ENCODE data around the gene AIP.
"Not testable (repeated sequence)": the region's sequence is repeated elsewhere in the genome, so short reads cannot be mapped to it uniquely, and the experiment has no call there.

The AIP gene

DNA sequence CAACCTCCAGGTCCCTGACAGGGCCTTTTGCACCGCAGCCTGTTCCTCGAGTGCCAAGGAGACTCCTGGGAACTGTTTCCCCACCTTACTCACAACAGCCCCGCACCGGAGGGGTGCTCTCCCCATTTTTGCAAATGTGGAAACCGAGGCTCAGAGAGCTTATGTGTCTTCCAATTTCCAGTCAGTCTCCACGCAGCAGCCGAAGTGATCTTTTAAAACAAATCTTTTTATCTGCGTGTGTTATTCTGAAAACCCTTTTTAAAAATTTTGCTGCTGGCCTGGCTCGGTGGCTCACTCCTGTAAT is 13.4 kb upstream of the AIP start:
- no peak for DNase-seq

DNA sequence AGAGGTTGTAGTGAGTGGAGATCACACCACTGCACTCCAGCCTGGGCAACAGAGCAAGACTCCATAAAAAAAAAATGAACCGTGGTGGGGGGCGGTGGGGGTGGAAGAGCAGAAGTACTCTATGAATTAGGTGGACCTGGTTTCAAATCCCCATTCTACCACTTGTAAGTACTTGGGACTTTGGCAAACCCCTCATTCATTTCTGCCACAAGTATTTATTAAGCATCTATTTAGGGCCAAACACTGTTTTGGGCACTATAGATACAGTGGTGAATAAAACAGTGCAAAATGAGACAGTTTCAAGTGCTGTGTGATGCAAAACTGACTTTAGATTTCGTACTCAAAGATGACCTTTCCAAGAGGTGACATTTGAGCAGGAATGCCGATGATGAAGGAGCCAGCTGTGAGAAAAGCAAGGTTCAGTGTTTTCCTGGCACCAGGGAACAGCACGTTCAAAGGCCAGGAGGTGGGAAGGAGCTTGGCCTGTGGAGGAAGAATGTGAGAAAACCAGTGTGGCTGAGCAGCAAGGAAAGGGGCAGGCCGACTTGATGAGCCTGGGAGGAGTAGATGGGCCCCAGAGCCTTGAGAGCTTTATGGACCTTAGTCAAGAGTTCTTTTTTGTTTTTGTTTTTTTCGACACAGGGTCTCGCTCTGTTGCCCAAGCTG is 12.4 kb upstream of the AIP start:
- no peak for DNase-seq

DNA sequence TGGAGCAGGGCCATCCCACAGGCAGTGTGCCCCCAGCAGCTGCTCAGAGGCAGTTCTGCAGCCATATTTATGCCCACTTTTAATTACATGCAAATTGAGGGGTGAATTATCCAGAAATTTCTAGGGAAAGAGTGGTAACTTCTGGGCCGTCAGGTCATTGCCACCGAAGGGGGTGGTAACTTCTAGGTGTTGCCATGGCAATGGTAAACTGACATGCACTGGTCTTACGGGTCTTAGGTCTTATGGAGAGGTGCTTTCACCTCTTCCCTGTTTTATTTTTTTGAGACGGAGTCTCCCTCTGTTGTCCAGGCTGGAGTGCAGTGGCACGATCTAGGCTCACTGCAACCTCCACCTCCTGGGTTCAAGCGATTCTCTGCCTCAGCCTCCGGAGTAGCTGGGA is 9.9 kb upstream of the AIP start:
- no peak for DNase-seq

- not testable (repeated sequence) for DNase-seq
Measured at GRCh38 chr11:67476692-67477091, 6.1 kb upstream of the AIP start.

DNA sequence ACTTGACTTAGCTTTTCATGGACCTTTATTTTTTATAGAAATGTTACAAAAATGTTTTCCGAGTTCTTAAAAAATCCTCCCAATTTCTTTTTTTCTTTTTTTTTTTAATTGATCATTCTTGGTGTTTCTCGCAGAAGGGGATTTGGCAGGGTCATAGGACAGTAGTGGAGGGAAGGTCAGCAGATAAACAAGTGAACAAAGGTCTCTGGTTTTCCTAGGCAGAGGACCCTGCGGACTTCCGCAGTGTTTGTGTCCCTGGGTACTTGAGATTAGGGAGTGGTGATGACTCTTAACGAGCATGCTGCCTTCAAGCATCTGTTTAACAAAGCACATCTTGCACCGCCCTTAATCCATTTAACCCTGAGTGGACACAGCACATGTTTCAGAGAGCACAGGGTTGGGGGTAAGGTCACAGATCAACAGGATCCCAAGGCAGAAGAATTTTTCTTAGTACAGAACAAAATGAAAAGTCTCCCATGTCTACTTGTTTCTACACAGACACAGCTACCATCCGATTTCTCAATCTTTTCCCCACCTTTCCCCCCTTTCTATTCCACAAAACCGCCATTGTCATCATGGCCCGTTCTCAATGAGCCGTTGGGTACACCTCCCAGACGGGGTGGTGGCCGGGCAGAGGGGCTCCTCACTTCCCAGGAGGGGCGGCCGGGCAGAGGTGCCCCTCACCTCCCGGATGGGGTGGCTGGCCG is 5.3 kb upstream of the AIP start:
- DNase-seq, result not testable (repeated sequence)

DNA sequence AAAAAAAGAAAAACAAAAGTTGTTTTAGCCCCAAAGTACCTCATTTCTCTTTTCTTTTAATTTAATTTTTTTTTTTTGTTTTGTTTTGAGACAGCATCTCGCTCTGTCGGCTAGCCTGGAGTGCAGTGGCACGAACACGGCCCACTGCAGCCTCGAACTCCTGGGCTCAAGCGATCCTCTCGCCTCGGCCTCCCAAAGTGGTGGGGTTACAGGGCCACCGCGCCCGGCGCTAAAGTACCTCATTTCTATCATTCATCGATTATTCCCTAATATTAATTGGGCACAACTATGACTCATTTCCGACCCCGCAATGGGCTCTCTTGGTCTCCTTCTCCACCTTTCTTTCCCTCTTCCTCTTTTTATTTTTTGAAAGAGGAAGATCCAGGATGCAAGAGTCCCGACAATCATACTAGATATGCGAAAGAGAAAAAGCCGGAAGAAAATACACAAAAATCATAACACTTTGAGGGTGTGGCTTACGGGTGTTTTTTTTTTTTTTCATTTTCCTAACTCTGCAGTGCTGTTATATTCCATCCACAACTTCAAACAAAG is 475 bp upstream of the AIP start:
- DNase-seq, result peak; percentile 22

- DNase-seq, result peak; percentile 61
Measured at GRCh38 chr11:67483831-67484665, 1.2 kb downstream of the AIP start.

DNA sequence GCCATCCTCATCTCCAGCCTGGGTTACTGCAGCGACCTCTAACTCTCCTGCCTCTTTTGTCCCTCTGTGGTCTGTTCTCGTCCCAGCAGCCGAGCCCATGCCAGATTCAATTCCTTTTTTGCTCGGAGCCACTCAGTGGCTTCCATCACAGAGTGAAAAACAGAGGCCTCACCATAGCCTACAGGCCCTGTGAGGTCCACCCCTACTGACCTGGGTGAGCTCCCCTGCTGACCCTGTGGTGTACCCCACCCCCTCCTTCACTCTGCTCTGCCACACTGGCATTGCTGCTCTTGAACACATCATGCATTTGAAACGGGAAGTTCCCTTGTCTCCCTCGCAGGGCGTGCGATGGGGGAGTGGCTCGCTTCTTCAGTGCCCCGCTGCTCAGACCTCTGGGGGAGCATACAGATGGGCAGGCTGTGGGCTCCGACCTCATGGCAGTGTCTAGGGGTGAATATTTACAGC is 2.1 kb downstream of the AIP start:
- peak; percentile 65 for DNase-seq

DNA sequence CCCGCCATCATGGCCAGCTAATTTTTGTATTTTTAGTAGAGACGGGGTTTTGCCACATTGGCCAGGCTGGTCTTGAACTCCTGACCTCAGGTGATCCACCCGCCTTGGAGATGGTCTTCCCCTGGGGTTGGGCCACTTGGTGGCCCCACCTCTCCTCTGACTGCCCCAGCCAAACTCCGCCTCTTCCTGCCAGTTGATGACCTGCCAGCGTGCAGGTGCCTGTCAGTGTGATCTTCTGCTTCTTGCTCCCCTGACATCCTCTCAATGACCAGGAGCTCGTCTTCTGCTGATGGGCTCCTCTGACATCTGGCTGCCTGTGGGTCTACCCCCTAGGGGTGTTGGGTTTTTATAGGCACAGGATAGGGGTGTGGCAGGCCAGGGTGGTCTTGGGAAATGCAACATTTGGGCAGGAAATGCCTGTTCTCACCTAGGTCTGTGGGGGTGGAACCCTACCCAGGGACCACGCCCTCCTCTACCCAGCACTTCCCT is 3.1 kb downstream of the AIP start:
- DNase-seq, result peak; percentile 62

DNA sequence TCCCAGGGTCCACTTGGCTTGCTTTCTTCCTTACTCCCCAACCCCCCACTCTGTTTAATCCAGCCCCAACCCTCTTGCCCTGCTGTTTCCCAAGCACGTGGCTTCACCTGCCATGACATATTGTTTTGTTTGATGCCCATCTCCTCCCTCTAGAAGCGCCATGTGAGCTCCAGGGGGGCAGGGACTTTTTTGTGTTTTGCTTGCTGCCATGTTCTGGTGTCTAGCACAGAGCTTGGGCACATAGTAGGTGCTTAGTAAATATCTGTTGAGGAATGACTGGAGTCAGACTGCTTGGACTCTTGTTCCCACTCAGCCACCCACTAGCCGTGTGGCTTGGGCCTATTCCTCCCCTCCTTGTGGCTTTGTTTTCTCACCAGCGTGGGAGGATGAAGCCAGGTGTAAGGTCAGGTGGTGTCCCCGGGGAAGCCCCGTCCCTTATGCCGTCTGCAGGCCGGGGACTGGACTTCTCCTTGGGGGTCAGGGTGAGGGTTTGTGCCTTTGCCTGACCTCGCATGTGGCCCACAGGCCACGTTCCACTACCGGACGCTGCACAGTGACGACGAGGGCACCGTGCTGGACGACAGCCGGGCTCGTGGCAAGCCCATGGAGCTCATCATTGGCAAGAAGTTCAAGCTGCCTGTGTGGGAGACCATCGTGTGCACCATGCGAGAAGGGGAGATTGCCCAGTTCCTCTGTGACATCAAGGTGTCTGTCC is 3.8 kb downstream of the AIP start:
- no peak for DNase-seq

DNA sequence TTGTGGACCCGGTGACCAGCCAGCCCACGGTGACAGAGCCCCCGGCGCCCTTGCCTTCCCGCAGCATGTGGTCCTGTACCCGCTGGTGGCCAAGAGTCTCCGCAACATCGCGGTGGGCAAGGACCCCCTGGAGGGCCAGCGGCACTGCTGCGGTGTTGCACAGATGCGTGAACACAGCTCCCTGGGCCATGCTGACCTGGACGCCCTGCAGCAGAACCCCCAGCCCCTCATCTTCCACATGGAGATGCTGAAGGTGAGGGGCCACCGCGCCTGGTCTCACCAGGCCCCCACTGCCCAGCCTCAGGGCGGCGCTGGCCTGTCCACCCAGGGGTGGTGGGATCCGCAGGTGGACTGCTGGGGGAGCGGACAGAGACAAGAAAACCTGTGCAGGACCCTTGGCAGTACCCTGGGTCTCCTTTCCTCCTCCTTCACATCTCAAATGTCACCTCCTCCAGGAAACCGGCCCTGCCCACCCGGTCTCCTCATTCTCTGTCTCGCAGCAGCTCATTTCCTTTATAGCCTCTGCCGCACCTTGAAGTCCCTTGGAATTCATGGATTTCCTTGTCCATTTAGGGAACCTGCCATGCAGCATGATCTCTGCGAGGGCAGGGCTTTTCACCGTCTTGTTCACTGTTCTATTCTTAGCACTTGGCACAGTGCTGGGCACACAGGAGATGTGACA is 6.5 kb downstream of the AIP start:
- no peak for DNase-seq

DNA sequence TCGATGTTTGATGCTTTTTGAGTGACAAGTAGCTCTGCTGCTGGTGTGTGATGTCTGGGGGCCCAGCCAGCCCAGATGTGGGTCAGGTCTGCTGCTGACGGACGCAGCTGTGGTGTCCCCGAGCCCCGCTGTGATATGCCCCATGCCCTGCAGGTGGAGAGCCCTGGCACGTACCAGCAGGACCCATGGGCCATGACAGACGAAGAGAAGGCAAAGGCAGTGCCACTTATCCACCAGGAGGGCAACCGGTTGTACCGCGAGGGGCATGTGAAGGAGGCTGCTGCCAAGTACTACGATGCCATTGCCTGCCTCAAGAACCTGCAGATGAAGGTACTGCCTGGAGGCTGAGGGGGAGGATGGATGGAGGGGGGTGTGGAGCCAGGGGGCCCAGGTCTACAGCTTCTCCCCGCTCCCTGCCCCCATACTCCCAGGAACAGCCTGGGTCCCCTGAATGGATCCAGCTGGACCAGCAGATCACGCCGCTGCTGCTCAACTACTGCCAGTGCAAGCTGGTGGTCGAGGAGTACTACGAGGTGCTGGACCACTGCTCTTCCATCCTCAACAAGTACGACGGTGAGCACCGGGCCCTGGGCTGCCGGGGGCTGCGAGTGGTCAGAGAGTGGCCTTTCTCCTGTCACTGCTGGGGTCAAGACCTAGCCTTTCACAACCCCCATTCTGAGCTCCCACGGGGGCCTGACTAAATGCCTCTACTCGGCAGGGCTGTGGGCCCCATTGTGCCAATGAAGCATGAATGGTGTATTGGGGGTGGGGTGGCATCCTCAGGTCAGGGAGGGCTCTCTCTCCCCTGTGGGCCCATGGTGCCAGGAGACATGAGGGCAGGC is 7.3 kb downstream of the AIP start:
- no peak for DNase-seq

- no peak for DNase-seq
Measured at GRCh38 chr11:67490727-67491065, 7.9 kb downstream of the AIP start.

- DNase-seq, result no peak
Measured at GRCh38 chr11:67491276-67492068, 8.6 kb downstream of the AIP start.

GRCh38 chr11:67492069-67492727 is 9.4 kb downstream of the AIP start:
- DNase-seq, result no peak

DNA sequence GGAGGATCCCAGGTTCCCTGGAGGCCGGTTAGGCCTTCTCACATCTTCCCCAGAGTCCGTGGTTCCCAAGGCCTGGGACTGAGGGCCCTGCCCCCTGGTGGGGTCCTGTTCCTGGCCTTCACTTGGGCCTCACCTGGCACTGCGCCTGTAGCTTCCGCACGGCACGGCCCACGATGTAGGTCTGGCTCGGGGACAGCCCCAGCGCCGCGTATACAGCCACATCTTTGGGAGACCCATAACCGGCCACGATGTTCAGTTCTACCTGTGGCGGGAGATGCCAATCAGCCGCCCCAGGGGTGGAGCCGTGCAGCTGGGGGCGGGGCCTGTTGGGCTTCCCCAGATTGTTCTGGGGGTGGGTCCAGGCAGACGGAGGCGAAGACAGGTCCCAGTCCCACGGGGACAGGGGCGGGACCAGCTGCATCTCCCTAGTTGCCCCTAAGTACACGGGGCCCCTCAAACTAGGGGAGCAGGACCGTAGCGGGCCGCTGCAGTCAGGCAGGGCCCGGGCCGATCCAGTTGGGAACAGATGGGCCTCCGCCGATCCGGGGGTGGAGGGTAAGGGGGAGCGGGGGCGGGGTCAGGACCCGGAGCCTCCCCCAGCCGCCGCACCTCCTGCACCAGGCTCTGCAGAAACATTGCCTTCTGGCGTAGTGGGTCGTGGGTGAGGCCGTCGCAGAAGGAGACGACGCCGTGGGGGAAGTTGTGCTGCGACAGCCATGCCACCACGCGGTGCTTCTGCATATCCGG is 10.1 kb downstream of the AIP start:
- peak; percentile 20 for DNase-seq

DNA sequence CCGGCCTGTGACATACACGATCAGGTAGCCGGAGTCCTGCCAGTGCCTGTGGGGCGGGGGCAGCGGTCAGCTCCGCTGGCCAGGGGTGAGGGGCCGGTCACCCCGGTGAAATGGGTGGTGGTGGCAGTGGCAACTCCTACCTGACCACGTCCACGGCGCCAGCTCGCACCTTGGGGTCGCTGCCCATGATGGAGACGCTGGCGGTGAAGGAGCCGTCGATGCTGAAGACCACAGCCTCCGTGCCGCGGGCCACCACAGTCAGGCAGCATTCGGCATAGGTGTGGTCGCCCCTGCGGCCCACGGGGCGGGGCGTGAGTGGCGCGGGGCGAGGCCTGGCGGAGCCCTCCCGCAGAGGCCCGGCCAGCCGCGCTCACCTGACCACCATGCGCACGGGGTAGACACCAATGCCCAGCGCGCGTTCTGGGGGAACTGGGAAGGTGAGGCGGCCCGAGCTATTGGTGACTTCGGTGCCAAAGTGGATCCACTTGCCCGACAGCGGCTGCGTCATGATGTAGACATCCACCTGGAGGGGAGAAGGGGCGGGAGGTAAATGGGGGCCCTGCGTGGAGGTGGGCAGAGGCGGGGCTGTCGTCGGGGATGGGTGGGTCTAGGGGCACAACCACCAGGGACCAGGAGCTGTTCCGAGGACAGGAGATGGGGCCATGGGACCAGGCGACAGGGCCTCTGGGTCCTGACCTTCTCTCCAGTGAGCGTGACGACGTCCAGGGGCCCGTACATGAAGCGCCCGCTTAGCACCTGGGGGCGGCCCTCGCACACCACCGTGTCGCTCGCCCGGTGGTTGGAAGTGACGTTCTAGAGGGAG is 10.9 kb downstream of the AIP start:
- no peak for DNase-seq
